Neural cell (in vitro differentiated cells): ENCODE results near the gene TLR9. TPM values are rescaled to one million over a fixed set of nuclear protein-coding genes. Genes with fewer than 3 reads are reported as not detected.

ENCODE experiments used
- H2AFZ ChIP-seq: fragments of 200-600, 300-800 bp; sonication (generic), shearing (Covaris generic); 2 replicates; pipeline ENCODE4 v1.6.0; 2014; ENCODE audit warnings: low read depth, mild to moderate bottlenecking, antibody characterized with exemption, low read length, moderate library complexity
- H3F3A ChIP-seq: fragments of 200-600 bp; shearing (Covaris generic); 2 replicates; pipeline ENCODE4 v1.6.1; 2016; ENCODE audit warnings: mild to moderate bottlenecking, moderate library complexity, mixed read lengths, antibody characterized with exemption, low read length; ENCODE audit not compliant: insufficient read depth, poor library complexity, severe bottlenecking
- H3K27ac ChIP-seq: fragments of 200-600, 300-800 bp; sonication (generic), shearing (Covaris generic); 2 replicates; pipeline ENCODE4 v1.5.1; 2014; ENCODE audit warnings: mild to moderate bottlenecking, low read length, moderate library complexity
- H3K27me3 ChIP-seq: fragments of 300-800, 200-600 bp; sonication (generic), shearing (Covaris generic); 2 replicates; pipeline ENCODE4 v1.6.0; 2014; ENCODE audit warnings: mild to moderate bottlenecking, low read depth, low read length, moderate library complexity; ENCODE audit not compliant: insufficient read depth
- H3K36me3 ChIP-seq: fragments of 300-800, 200-600 bp; sonication (generic), shearing (Covaris generic); 2 replicates; pipeline ENCODE4 v1.5.1; 2014; ENCODE audit warnings: mild to moderate bottlenecking, antibody characterized with exemption, low read length, moderate library complexity; ENCODE audit not compliant: insufficient read depth
- H3K4me2 ChIP-seq: fragments of 300-800, 200-600 bp; sonication (generic), shearing (Covaris generic); 2 replicates; pipeline ENCODE4 v1.6.0; 2014; ENCODE audit warnings: mild to moderate bottlenecking, low read length
- H3K4me3 ChIP-seq: fragments of 300-800, 200-600 bp; sonication (generic), shearing (Covaris generic); 2 replicates; pipeline ENCODE4 v1.5.1; 2014; ENCODE audit warnings: mild to moderate bottlenecking, low read length, moderate library complexity
- H3K79me2 ChIP-seq: fragments of 200-600 bp; shearing (Covaris generic); replicated peaks from 2 replicates; pipeline ENCODE4 v1.6.0; 2014; ENCODE audit warnings: mild to moderate bottlenecking, low read length, moderate library complexity; ENCODE audit not compliant: insufficient read depth
- H3K9ac ChIP-seq: fragments of 300-800, 200-600 bp; sonication (generic), shearing (Covaris generic); 2 replicates; pipeline ENCODE4 v1.6.1; 2016; ENCODE audit warnings: mild to moderate bottlenecking, low read length, mixed read lengths
- H3K9me2 ChIP-seq: fragments of 200-600 bp; shearing (Covaris generic); 2 replicates; pipeline ENCODE4 v1.6.1; 2016; ENCODE audit warnings: mild to moderate bottlenecking, low read length, mixed read lengths; ENCODE audit not compliant: insufficient read depth
- H3K9me3 ChIP-seq: fragments of 200-600, 300-800 bp; sonication (generic), shearing (Covaris generic); 2 replicates; pipeline ENCODE4 v1.6.1; 2016; ENCODE audit warnings: mild to moderate bottlenecking, mixed run types, low read length, moderate library complexity, mixed read lengths
- H4K20me1 ChIP-seq: fragments of 200-600 bp; shearing (Covaris generic); 2 replicates; pipeline ENCODE4 v1.6.1; 2016; ENCODE audit warnings: mild to moderate bottlenecking, mixed run types; ENCODE audit not compliant: insufficient read depth
- EP300 ChIP-seq: fragments of 450-650 bp; conservative IDR thresholded peaks from 2 replicates; pipeline ENCODE4 v1.6.1; 2014; ENCODE audit warnings: antibody characterized with exemption, mild to moderate bottlenecking, moderate library complexity; ENCODE audit not compliant: poor library complexity, severe bottlenecking
- EZH2 ChIP-seq: fragments of 200-600, 300-800 bp; shearing (Covaris generic), sonication (generic); IDR thresholded peaks from 2 replicates; pipeline ENCODE4 v1.6.1; 2014; ENCODE audit warnings: antibody characterized with exemption, low read length, borderline replicate concordance, mild to moderate bottlenecking; ENCODE audit not compliant: insufficient read depth, poor library complexity, severe bottlenecking
- MXI1 ChIP-seq: fragments of 450-650 bp; conservative IDR thresholded peaks from 2 replicates; pipeline ENCODE4 v1.6.1; 2014; ENCODE audit warnings: antibody characterized with exemption, mild to moderate bottlenecking; ENCODE audit not compliant: poor library complexity, severe bottlenecking
- POLR2AphosphoS5 ChIP-seq: IDR thresholded peaks from 2 replicates; pipeline ENCODE4 v1.6.1; 2012
- RAD21 ChIP-seq: fragments of 450-650 bp; conservative IDR thresholded peaks from 2 replicates; pipeline ENCODE4 v1.6.1; 2014; ENCODE audit warnings: antibody characterized with exemption, mild to moderate bottlenecking, moderate library complexity
- REST ChIP-seq: IDR thresholded peaks from 2 replicates; pipeline ENCODE4 v1.6.1; 2012; ENCODE audit warnings: borderline replicate concordance
- SMC3 ChIP-seq: fragments of 450-650 bp; conservative IDR thresholded peaks from 2 replicates; pipeline ENCODE4 v1.6.1; 2014; ENCODE audit warnings: antibody characterized with exemption, mild to moderate bottlenecking, moderate library complexity; ENCODE audit not compliant: poor library complexity
- TAF1 ChIP-seq: IDR thresholded peaks from 2 replicates; pipeline ENCODE4 v1.6.1; 2012; ENCODE audit warnings: low read depth
- polyA plus RNA-seq: library from polyadenylated mRNA; depleted of rRNA; stranded (reverse); fragments of >200 nt; gene quantifications from 2 replicates; pipeline ENCODE4 v1.2.3, GENCODE V29; 2014
- TF ChIP-seq, protein P1 (sequence below): fragments of 450-650 bp; IDR thresholded peaks from 2 replicates; pipeline ENCODE4 v1.5.1; 2014; ENCODE audit warnings: antibody characterized with exemption, mild to moderate bottlenecking, moderate library complexity; ENCODE audit not compliant: poor library complexity, severe bottlenecking

The TLR9 gene
- polyA plus RNA-seq, 1 donor from 2014 or later: not detected

- TF ChIP-seq REST (no peak), EP300 (no peak), TAF1 (no peak)
Observed at GRCh38 chr3:52243791-52244628, 18.6 kb upstream of the TLR9 start (continued).

DNA sequence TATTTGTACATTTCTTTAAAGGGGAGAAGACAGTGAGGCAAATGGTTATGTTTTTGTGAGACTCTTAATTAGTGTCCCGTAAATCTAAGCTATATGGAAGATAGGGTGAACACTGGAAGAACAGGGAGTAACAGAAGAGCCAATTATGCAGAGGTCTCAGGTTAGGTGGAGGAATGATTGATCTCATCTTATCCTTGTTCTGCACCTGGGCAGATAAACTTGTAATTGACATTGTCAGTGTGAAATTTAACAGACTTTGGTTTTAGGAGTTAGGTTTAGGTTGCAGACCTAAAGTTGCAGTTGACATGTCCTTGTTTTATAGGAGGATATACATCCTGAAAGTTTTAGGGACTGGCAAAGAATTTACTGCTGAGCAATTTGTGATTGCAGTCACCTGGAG is 16.6 kb upstream of the TLR9 start:
- Histone ChIP-seq H3K9me2 (no peaks in the 10 kb centered on the region), H3K27me3 (peaks cover 35% of the 10 kb centered on the region), H3K36me3 (no peaks in the 10 kb centered on the region), H3K27ac (no peak overlapping the region), H3K9ac (no peak overlapping the region), H3F3A (no peaks in the 10 kb centered on the region), H3K79me2 (peaks cover 7% of the 10 kb centered on the region), H3K4me3 (no peak overlapping the region), H2AFZ (no peak overlapping the region), H3K4me2 (no peak overlapping the region), H4K20me1 (no peaks in the 10 kb centered on the region), H3K9me3 (no peaks in the 10 kb centered on the region)
- TF ChIP-seq SMC3: no peak
- TF ChIP-seq, protein P1, sequence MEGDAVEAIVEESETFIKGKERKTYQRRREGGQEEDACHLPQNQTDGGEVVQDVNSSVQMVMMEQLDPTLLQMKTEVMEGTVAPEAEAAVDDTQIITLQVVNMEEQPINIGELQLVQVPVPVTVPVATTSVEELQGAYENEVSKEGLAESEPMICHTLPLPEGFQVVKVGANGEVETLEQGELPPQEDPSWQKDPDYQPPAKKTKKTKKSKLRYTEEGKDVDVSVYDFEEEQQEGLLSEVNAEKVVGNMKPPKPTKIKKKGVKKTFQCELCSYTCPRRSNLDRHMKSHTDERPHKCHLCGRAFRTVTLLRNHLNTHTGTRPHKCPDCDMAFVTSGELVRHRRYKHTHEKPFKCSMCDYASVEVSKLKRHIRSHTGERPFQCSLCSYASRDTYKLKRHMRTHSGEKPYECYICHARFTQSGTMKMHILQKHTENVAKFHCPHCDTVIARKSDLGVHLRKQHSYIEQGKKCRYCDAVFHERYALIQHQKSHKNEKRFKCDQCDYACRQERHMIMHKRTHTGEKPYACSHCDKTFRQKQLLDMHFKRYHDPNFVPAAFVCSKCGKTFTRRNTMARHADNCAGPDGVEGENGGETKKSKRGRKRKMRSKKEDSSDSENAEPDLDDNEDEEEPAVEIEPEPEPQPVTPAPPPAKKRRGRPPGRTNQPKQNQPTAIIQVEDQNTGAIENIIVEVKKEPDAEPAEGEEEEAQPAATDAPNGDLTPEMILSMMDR: no peak
- TF ChIP-seq POLR2AphosphoS5: no peak
- no peak for TF ChIP-seq REST
- TF ChIP-seq RAD21: no peak
- TF ChIP-seq TAF1: no peak
- TF ChIP-seq MXI1: no peak
- TF ChIP-seq EP300: no peak
- no peak for TF ChIP-seq EZH2
